DND-41 (cell line): ENCODE results near the gene MSI2.

ENCODE experiments used
- EZH2 ChIP-seq: IDR thresholded peaks from 3 replicates; pipeline ENCODE4 v1.6.1; 2012; ENCODE audit warnings: borderline replicate concordance, low read depth, mild to moderate bottlenecking, moderate library complexity, low read length, inconsistent platforms; ENCODE audit not compliant: severe bottlenecking
- TF ChIP-seq, protein P1 (sequence below): IDR thresholded peaks from 2 replicates; pipeline ENCODE4 v1.5.1; 2012; ENCODE audit warnings: borderline replicate concordance, low read length, moderate library complexity, mild to moderate bottlenecking; ENCODE audit not compliant: poor library complexity, severe bottlenecking; ENCODE audit errors: extremely low read depth

DNA sequence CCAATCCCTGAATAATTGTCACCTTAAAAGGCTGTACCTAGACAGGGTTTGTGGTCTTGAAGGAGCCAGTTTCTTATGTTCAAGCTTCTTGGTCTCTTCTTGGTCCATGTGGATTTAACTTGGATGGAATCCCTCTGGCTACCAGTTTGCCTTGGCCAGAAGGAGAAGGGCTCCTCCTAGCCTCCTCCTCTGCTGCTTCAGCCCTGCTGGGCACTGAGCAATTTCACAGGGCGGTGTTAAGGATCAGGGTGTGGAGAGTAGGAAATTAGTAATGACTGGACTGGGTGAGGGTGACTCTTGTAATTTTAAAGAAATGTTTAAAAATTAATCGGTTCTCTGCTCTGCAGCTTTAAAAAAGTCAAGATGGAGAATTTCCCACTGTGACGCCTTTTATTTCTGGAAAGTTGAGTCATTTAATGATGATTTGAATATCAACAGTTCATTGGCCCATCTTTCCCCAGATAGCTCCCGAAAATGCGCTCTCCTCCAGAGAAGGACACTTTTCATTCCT, 96.4 kb downstream of the MSI2 start:
- TF ChIP-seq, protein P1, sequence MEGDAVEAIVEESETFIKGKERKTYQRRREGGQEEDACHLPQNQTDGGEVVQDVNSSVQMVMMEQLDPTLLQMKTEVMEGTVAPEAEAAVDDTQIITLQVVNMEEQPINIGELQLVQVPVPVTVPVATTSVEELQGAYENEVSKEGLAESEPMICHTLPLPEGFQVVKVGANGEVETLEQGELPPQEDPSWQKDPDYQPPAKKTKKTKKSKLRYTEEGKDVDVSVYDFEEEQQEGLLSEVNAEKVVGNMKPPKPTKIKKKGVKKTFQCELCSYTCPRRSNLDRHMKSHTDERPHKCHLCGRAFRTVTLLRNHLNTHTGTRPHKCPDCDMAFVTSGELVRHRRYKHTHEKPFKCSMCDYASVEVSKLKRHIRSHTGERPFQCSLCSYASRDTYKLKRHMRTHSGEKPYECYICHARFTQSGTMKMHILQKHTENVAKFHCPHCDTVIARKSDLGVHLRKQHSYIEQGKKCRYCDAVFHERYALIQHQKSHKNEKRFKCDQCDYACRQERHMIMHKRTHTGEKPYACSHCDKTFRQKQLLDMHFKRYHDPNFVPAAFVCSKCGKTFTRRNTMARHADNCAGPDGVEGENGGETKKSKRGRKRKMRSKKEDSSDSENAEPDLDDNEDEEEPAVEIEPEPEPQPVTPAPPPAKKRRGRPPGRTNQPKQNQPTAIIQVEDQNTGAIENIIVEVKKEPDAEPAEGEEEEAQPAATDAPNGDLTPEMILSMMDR, result no peak
- TF ChIP-seq EZH2, result no peak
